ENCODE results near the gene PPP2R5E.
A peak's percentile ranks its signal among the peaks of the same experiment; 100 is the strongest.

The PPP2R5E gene

DNA sequence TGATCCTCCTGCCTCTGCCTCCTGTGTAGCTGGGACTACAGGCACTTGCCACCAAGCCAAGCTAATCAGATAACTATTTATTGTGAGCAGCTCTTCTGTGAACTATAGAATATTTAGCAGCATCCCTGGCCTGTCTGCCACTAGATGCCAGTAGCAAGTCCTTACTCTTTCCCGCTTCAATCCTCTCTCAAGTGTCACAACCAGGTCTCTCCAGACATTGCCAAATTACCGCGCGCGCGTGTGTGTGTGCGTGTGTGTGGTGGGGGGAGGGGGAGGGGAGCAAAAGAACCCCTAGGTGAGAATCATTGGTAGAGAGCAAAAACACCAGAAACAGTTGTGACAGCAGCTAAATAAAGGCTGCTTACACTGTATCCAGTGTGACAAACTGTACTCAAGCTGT lies 49.9 kb downstream of the PPP2R5E start:
- peaks cover 6% of the 10 kb centered on the region; the same call in 1 of the 2 replicates for H3K36me3 ChIP-seq (ENCODE audit: insufficient read depth, low read length)
- H3K9ac ChIP-seq (ENCODE audit: low read length), result no peak overlapping the region; the same call in 1 of the 2 replicates
- H2AFZ ChIP-seq (ENCODE audit: low read length), result no peak overlapping the region
- no peak overlapping the region for H3K4me3 ChIP-seq (ENCODE audit: low read depth, low read length, poor library complexity, severe bottlenecking)
- TF ChIP-seq EZH2 (IDR thresholded peaks at IDR 0.05; ENCODE audit: borderline replicate concordance, low read length), result no peak
- TF ChIP-seq, protein P1, sequence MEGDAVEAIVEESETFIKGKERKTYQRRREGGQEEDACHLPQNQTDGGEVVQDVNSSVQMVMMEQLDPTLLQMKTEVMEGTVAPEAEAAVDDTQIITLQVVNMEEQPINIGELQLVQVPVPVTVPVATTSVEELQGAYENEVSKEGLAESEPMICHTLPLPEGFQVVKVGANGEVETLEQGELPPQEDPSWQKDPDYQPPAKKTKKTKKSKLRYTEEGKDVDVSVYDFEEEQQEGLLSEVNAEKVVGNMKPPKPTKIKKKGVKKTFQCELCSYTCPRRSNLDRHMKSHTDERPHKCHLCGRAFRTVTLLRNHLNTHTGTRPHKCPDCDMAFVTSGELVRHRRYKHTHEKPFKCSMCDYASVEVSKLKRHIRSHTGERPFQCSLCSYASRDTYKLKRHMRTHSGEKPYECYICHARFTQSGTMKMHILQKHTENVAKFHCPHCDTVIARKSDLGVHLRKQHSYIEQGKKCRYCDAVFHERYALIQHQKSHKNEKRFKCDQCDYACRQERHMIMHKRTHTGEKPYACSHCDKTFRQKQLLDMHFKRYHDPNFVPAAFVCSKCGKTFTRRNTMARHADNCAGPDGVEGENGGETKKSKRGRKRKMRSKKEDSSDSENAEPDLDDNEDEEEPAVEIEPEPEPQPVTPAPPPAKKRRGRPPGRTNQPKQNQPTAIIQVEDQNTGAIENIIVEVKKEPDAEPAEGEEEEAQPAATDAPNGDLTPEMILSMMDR (IDR thresholded peaks at IDR 0.05; ENCODE audit: low read length), result peak; percentile 43
- no peak overlapping the region; the same call in 1 of the 2 replicates for H3K4me2 ChIP-seq (ENCODE audit: low read length)
- H3K27ac ChIP-seq (ENCODE audit: low read depth, low read length, poor library complexity, severe bottlenecking), result peak overlapping the region; percentile 66
- peaks cover 47% of the 10 kb centered on the region for H3K4me1 ChIP-seq (ENCODE audit: insufficient read depth, low read length, severe bottlenecking)
- peaks cover 80% of the 10 kb centered on the region for H3K79me2 ChIP-seq (ENCODE audit: insufficient read depth, low read length)
- no peaks in the 10 kb centered on the region for H4K20me1 ChIP-seq (ENCODE audit: insufficient read depth, low read length)
- H3K9me3 ChIP-seq (ENCODE audit: low read length), result no peaks in the 10 kb centered on the region
- no peaks in the 10 kb centered on the region for H3F3A ChIP-seq (ENCODE audit: insufficient read depth, low read length)
- no peaks in the 10 kb centered on the region for H3K9me2 ChIP-seq (ENCODE audit: low read depth, low read length)
- H3K27me3 ChIP-seq (ENCODE audit: insufficient read depth, low read length), result no peaks in the 10 kb centered on the region

DNA sequence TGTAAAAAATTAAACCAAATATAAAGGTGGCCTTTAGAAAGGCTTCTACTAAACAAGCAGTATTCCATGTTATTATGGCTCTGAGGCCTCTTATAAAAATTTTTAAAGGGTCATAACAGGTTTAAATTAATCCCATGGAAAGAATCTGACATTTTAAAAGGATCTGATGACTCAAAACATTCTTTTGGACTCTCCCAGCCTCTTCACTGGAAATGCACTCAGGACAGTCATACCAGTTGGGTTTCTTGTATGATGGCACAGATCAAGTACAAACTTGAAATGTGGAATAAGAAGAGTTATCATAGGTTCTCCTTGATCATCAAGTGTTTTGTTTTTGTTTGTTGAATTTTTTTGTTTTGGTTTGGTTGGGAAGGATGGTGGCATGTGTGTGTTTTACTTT lies 50.8 kb downstream of the PPP2R5E start:
- no peak overlapping the region for H3K9ac ChIP-seq (ENCODE audit: low read length)
- H2AFZ ChIP-seq (ENCODE audit: low read length), result no peak overlapping the region
- H3K4me1 ChIP-seq (ENCODE audit: insufficient read depth, low read length, severe bottlenecking), result peaks cover 55% of the 10 kb centered on the region
- peaks cover 4% of the 10 kb centered on the region; the same call in 1 of the 2 replicates for H3K36me3 ChIP-seq (ENCODE audit: insufficient read depth, low read length)
- H3K27me3 ChIP-seq (ENCODE audit: insufficient read depth, low read length), result no peaks in the 10 kb centered on the region
- no peak overlapping the region for H3K4me2 ChIP-seq (ENCODE audit: low read length)
- H3K27ac ChIP-seq (ENCODE audit: low read depth, low read length, poor library complexity, severe bottlenecking), result peak overlapping the region; percentile 66
- H3K9me2 ChIP-seq (ENCODE audit: low read depth, low read length), result no peaks in the 10 kb centered on the region
- H3K79me2 ChIP-seq (ENCODE audit: insufficient read depth, low read length), result peaks cover 83% of the 10 kb centered on the region
- no peak for TF ChIP-seq EZH2 (IDR thresholded peaks at IDR 0.05; ENCODE audit: borderline replicate concordance, low read length)
- TF ChIP-seq, protein P1 (IDR thresholded peaks at IDR 0.05; ENCODE audit: low read length), result no peak
- H3K4me3 ChIP-seq (ENCODE audit: low read depth, low read length, poor library complexity, severe bottlenecking), result no peak overlapping the region
- H3K9me3 ChIP-seq (ENCODE audit: low read length), result no peaks in the 10 kb centered on the region
- no peaks in the 10 kb centered on the region for H3F3A ChIP-seq (ENCODE audit: insufficient read depth, low read length)
- no peaks in the 10 kb centered on the region for H4K20me1 ChIP-seq (ENCODE audit: insufficient read depth, low read length)

DNA sequence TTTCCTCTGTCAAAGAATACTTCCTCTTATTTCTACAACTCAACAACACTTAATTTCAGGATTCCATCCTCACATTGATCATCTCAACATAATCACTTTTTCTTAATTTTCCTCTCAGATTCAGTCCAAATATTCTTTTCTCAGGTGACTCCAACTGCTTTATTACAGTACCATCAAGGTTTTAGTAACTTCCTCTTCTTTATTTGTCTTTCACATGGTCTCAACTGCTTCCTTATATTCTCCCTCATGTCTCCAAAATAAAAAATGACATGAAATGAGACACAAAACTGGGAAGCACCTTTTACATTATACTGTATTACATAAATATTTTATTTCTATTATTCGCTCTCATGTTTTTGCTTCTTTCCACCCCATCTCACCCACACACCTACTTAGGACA lies 55.5 kb downstream of the PPP2R5E start:
- Histone ChIP-seq H3K79me2 (ENCODE audit: insufficient read depth, low read length) (peaks cover 91% of the 10 kb centered on the region), H3K4me3 (ENCODE audit: low read depth, low read length, poor library complexity, severe bottlenecking) (no peak overlapping the region), H3K27ac (ENCODE audit: low read depth, low read length, poor library complexity, severe bottlenecking) (peak overlapping the region; percentile 42), H4K20me1 (ENCODE audit: insufficient read depth, low read length) (no peaks in the 10 kb centered on the region), H3K4me2 (ENCODE audit: low read length) (no peak overlapping the region), H2AFZ (ENCODE audit: low read length) (no peak overlapping the region), H3K9me3 (ENCODE audit: low read length) (no peaks in the 10 kb centered on the region), H3K27me3 (ENCODE audit: insufficient read depth, low read length) (no peaks in the 10 kb centered on the region), H3K9me2 (ENCODE audit: low read depth, low read length) (no peaks in the 10 kb centered on the region), H3F3A (ENCODE audit: insufficient read depth, low read length) (0 out of 2 replicates have a peak, but pooled peaks cover 4% of the 10 kb centered on the region), H3K9ac (ENCODE audit: low read length) (no peak overlapping the region), H3K36me3 (ENCODE audit: insufficient read depth, low read length) (no peaks in the 10 kb centered on the region), H3K4me1 (ENCODE audit: insufficient read depth, low read length, severe bottlenecking) (peaks cover 60% of the 10 kb centered on the region)
- TF ChIP-seq, protein P1 (IDR thresholded peaks at IDR 0.05; ENCODE audit: low read length), result no peak
- TF ChIP-seq EZH2 (IDR thresholded peaks at IDR 0.05; ENCODE audit: borderline replicate concordance, low read length), result no peak

All from OCI-LY1 (cell line).